GM12873 (cell line): Measurements from ENCODE around the gene ANKDD1A.

ENCODE experiments used
- CTCF ChIP-seq: IDR thresholded peaks from 2 replicates; pipeline ENCODE4 v1.5.1; 2012; ENCODE audit warnings: low read depth, mild to moderate bottlenecking, moderate library complexity, low read length, control low read depth; ENCODE audit not compliant: insufficient read depth; ENCODE audit errors: missing control alignments

ANKDD1A gene

GRCh38 chr15:64870353-64870752 is 41.3 kb upstream of the ANKDD1A start:
- TF ChIP-seq CTCF, result no peak

DNA sequence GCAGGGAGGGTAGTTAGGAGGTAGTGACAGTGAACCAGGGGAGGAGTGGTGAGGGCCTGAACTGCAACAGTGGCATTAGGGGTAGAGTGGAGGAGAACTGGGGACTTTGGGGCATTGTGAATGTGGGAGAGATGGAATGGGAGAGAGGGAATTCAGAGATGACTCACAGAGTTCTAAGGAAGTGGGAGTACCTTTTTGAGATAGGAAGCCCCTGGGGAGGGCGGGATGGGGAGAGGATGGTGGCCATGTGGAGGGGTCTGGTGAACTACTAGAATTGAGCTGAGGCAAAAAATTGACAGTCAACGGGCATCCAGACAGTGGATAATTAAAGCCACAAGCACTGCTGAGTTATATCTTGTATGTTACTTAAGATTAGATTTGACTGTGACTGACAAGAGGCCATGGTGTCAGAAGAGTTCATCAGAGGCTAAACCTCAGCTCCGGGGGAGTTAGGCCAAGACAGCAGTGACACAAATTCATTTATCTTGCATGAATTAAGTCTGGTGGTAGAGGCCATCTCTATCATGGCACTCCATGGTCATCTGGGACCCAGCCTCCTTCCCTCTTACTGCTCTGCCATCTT is 36.0 kb upstream of the ANKDD1A start:
- TF ChIP-seq CTCF, result no peak

- no peak for TF ChIP-seq CTCF
Observed at GRCh38 chr15:64877435-64877834, 34.3 kb upstream of the ANKDD1A start.

- no peak for TF ChIP-seq CTCF
Observed at GRCh38 chr15:64878705-64879104, 33.0 kb upstream of the ANKDD1A start.

DNA sequence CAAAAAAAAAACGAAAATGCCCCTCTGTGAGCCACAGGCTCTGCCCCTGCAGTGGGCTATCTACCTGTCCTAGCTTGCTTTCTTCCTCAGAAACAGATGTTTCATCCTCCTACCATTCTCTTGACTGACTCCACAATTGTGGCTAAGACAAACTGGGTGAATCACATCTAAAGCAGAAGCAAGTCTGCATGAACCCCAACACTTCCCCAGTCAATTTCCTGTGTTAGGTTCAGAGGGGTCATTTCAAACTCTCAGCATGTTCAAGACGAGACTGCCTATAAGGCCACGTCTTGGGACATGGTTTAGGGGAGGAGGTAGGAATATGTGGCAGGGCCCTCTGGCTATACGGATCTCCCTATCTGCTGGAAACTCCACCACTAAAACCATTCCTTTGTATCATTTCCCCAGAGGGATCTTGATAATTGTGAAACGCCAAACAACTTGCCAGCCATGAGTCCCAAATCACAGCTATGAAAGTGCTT is 28.6 kb upstream of the ANKDD1A start:
- no peak for TF ChIP-seq CTCF

DNA sequence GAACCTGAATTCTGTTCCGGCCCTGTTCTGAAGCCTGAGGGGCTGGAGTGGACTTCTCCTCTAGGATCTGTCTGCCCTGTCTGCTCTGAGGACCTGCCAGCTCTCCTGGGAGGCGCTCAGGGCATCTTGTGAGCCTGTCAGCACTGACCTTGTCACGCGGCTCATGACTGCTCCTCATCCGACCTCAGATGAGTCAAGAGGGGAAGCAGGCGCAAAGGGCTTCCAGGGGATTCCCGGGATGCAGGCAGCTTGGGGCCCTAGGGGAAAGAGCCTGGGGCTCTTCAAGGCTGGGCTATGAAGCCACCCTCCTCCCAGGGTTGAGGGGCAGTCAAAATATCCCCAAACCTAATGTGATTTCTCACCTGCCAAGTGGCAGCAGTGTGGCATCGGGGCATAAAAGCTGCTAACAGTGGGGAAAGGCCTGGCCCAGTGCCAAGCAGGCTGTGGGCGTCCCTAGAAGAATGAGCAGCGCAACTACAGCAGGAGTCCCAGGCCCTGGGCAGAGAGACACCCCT is 27.6 kb upstream of the ANKDD1A start:
- no peak for TF ChIP-seq CTCF

DNA sequence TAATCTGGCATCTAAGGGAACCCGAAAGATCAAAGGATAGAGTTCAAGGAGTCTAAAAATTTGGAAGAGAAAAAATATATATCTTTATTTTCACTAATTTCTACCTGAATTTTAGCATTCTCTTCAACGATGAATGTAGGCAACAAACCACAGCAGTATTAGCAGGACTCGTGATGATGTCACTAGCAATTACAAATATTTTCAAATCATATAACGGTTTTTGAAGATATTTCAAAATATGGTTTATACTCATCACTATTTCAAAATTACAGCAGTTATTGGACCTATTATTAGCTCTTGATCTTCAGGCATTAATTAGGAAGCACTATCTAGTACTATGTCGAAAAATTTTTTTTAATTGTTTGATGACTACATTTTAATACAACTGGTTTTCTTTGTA is 27.0 kb upstream of the ANKDD1A start:
- no peak for TF ChIP-seq CTCF
